ENCODE results near the gene PLA2G4B.
"Not testable (repeated sequence)": the region's sequence is repeated elsewhere in the genome, so short reads cannot be mapped to it uniquely, and the experiment has no call there.

Gene PLA2G4B

GRCh38 chr15:41827880-41828806, 10.5 kb upstream of the PLA2G4B start, which contains the start of gene JMJD7:
Gene JMJD7 (plus strand): TSS chr15:41828092. CDS start chr15:41828125, 33 bp downstream.
- no peak for FAIRE-seq

GRCh38 chr15:41828807-41829141, 9.9 kb upstream of the PLA2G4B start:
- FAIRE-seq = no peak

GRCh38 chr15:41829959-41830646, 8.5 kb upstream of the PLA2G4B start:
- no peak for FAIRE-seq

GRCh38 chr15:41831291-41831690, 7.4 kb upstream of the PLA2G4B start:
- FAIRE-seq = not testable (repeated sequence)

- no peak for FAIRE-seq
These were observed 6.4 kb upstream of the PLA2G4B start for GRCh38 chr15:41832208-41832607.

- FAIRE-seq = no peak
These were observed 5.8 kb upstream of the PLA2G4B start for GRCh38 chr15:41832875-41833274.

- no peak for FAIRE-seq
These were observed 4.6 kb upstream of the PLA2G4B start for GRCh38 chr15:41834096-41834495.

- FAIRE-seq = no peak
These were observed 2.6 kb upstream of the PLA2G4B start for GRCh38 chr15:41836073-41836472.

GRCh38 chr15:41836713-41837454, 1.8 kb upstream of the PLA2G4B start:
- FAIRE-seq = no peak

- no peak for FAIRE-seq
These were observed 1.3 kb downstream of the PLA2G4B start for GRCh38 chr15:41839781-41840491.

GRCh38 chr15:41840673-41841072, 2.0 kb downstream of the PLA2G4B start:
- FAIRE-seq = no peak

GRCh38 chr15:41841131-41841530, 2.5 kb downstream of the PLA2G4B start:
- FAIRE-seq = no peak

- FAIRE-seq = no peak
These were observed 3.6 kb downstream of the PLA2G4B start for GRCh38 chr15:41842229-41842628.

GRCh38 chr15:41843571-41843970, 4.9 kb downstream of the PLA2G4B start:
- FAIRE-seq = no peak

- FAIRE-seq = no peak
These were observed 6.2 kb downstream of the PLA2G4B start for GRCh38 chr15:41844814-41845213.

- FAIRE-seq = no peak
These were observed 8.6 kb downstream of the PLA2G4B start for GRCh38 chr15:41847206-41847605.

- FAIRE-seq = no peak
These were observed 9.3 kb downstream of the PLA2G4B start for GRCh38 chr15:41847981-41848380.

GRCh38 chr15:41848631-41849030, 10.0 kb downstream of the PLA2G4B start:
- FAIRE-seq = no peak

- FAIRE-seq = no peak
These were observed 10.6 kb downstream of the PLA2G4B start for GRCh38 chr15:41849204-41849603.

GRCh38 chr15:41849861-41850260, 11.2 kb downstream of the PLA2G4B start:
- no peak for FAIRE-seq

GRCh38 chr15:41850482-41851166, 12.0 kb downstream of the PLA2G4B start:
- FAIRE-seq = no peak

GRCh38 chr15:41851167-41851523, 12.5 kb downstream of the PLA2G4B start:
- FAIRE-seq = no peak

Measured in TTC549 (cell line).